GM21786 (cell line): ENCODE data around the gene ANXA4.

Experiments used
- ATAC-seq: cut with Tn5 transposase; IDR thresholded peaks from one replicate; pipeline ENCODE4 v1.9.1; 2021; ENCODE audit not compliant: unreplicated experiment

The ANXA4 gene

DNA sequence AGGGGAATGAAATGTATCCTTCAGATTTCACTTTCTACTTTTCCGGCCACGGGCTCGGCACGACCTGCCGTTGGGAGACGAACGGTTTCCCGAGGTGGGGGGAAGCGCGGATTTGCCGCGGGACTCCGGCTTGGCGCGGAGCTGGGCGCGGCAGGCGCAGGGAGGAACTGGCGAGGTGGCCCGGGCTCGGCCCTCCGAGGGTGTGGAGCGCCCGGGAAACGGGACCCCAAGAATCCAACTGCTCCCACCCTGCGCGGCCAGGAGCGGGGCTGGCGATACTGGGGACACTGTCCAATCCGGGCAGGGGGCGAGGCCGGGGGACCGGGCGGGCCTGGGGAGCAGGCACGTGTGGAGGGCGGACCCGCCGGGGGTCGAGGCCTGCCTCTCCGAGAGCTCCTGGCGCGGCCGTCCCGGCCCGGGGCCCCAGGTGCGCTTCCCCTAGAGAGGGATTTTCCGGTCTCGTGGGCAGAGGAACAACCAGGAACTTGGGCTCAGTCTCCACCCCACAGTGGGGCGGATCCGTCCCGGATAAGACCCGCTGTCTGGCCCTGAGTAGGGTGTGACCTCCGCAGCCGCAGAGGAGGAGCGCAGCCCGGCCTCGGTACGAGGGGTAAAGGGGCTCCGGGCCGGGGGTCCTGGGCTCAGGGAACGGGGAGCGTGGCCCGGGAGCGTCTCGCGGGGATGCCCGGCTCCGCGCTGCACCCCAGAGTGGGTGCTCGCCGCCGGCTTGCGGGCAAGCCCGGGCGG lies at the start of gene ANXA4:
Gene ANXA4 (plus strand): TSS at position 560 of the 747 bp plus-strand sequence. CDS start 39,432 bp downstream, outside the sequence.
- ATAC-seq, result peak; percentile 77

DNA sequence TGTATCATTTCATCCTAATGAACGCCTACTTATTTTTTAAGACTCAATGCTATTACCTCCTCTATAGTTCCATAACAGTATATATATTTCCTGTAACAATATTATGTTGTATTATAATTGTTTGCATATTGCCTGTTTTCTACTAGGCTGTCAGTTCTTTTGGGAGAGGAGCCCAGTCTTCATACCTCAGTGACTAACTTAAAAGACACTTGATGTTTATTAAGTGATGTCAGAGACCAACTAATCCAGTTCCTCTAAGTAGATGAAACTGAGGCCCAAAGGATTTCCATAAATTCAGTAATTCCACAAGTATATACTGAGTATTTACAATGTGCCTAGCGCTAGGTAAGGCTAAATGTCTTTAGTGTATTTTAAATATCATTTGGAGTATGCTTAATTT lies 49.5 kb upstream of the ANXA4 start:
- ATAC-seq, result no peak

DNA sequence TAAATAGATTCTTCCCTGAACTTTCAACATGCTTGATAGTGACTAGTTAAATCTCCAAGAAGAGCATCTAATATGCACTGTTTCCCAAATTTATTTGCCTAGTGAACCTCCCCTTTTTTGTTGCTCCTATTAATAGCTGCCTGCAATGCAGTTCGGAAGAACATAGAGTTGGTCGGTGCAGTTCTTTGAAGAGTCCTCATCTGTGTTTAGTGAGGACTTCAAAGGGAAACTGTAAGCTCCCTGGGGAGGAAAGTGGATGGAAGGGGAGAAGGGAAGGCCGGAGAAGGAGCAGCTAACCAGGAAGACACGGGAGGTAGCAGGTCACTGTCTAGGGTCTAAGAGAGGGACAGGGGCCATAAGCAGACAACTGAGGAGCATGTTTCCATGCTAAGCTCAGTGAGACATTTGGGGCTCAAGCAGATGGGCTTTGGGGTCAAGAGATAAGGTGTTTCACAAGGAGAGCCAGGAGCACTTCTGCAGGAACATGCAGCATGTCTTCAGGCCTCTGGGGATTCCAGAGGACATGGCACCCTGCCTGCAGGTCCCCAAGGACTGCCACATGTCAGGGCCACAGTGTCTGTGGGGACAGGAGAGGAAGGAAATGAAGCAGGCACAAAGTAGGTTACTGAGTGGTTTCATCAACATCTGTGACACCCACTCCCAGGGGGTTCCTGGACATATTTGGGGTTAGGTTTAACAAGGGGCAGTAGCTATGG lies 48.7 kb upstream of the ANXA4 start:
- ATAC-seq, result peak; percentile 71

DNA sequence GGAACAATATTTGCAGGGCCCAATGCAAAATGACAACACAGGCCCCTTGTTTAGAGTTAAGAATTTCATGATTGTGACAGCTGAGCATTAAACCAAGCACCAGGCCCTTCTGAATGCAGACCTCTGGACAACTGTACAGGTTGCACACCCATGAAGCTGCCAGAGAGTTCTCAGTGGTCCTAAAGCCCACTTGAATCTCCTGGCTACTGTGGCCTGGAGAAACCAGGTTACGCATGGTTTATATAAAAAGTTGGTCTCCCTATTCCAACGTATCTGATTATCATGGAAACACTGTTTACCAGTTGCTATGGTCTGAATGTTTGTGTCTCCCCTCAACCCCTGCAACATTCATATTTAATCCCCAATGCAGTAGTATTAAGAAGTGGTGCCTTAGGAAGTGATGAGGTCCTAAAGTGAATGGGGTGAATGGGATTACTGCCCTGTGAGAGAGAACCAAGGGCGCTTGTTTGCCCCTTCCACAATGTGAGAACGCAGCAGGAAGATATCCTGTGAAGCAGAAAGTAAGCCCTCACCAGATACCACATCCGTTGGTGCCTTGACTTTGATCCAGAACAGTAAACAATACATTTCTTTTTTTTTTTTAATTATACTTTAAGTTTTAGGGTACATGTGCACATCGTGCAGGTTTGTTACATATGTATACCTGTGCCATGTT lies 48.0 kb upstream of the ANXA4 start:
- no peak for ATAC-seq

DNA sequence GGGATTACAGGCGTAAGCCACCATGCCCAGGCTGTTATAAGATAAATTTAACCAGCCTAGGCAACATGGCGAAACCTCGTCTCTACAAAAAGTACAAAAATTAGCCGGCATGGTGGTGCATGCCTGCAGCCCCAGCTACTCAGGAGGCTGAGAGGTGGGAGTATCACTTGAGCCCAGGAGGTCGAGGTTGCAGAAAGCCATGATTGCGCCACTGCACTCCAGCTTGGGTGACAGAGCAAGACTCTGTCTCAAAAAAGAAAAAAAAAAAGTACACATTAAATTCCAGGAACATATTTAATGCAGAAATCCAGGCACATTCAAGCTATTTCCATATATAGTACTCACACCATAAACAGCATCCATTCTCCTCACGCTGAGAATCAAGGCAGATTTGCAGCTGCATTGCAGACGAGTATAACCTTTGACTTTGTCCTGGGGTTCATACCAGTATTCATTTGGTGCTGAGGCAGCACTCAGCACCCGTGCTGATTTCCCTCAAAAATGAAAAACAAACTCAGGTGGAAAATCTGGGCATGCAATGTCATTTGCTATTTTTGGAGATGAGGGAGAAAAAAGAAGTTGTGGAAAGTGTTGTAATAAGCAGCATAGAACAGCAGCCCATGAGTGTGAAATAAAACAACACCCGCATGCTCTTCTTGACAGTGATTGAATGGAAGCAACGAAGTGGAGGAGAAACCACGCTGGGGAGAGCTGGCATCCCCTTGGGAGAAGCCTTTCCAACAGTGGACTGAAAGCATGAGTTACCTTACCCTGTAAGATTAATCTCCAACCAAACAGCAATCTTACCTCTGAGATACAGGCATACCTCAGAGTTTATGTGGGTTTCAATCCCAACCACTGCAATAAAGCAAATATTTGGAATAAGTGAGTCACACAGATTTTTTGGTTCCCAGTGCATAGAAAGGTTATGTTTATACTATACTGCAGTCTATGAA lies 46.8 kb upstream of the ANXA4 start:
- no peak for ATAC-seq

DNA sequence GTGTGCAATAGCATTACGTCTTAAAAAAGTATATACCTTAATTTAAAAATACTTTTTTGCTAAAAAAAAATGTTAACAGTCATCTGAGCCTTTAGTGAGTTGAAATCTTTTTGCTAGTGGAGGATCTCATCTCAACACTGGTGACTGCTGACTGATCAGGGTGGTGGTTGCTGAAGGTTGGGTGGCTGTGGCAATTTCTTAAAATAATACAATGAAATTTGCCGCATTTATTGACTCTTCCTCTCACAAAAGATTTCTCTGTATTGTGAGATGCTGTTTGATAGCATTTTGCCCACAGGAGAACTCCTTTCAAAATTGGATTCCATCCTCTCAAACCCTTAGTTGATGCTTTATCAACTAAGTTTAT lies 46.1 kb upstream of the ANXA4 start:
- no peak for ATAC-seq

DNA sequence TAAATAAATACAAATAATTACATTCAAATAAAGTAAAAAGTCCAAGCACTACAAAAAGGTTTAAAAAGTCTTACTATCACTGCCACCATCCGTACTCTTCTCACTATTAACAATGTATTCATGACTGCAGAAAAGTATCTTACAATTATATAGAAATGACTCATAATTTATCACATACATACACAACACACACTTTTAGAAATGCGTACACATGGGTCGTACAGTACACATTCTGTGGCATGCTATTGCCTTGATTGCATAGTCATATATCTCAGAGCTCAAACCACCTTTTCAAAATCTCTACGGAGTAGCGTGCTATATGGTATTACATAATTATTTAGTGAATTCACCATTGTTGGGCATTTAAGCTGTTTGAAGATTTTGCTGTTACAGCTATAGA lies 41.6 kb upstream of the ANXA4 start:
- no peak for ATAC-seq

DNA sequence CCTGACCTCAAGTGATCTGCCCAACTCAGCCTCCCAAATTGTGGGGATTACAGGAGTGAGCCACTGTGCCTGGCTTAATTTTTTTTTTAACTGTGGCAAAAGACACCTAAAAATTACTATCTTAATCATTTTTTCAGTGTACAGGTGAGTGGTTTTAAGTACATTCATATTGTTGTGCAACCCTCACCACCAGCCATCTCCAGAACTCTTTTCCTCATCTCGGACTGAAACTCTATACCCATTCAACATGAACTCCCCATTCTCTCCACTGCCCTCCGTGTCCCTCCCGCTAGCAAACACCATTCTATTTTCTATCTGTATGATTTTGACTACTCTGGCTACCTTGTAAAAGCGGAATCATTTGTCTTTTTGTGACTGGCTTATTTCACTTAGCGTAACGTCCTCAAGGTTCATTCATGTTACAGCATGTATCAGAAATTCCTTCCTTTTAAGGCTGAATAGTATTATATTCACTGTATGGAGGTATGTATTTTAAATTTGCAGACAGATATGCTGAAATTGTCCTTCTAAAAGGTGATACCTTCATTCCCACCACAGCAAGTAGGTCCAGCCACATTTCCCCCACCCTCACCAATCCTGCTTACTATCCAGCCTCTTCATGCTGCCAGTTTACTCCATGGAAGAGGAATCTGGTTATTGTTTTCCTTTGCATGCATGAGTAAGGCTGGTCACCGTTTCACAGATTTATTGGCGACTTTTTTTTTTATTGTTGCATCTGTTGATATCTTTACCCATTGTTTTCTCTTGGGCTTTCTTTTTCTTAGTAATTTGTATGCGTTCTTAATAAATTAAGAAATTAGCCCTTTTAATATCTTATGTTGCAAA lies 40.6 kb upstream of the ANXA4 start:
- ATAC-seq, result no peak

DNA sequence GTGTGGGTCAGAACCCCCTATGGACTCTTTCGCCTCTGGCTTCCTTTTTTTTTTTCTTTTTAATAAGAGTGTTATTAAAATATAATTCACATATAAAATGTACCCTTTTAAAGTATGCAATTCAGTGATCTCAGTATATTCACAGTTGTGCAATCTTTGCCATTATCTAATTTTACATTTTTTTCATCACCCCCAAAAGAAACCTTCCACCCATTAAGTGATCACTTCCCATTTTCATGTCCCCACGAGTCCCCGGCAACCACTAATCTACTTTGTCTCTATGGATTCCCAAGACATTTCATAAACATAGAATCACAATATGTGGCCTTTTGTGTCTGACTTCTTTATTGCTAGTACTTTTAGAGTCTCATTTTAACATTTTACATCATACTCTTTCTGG lies 38.7 kb upstream of the ANXA4 start:
- no peak for ATAC-seq

DNA sequence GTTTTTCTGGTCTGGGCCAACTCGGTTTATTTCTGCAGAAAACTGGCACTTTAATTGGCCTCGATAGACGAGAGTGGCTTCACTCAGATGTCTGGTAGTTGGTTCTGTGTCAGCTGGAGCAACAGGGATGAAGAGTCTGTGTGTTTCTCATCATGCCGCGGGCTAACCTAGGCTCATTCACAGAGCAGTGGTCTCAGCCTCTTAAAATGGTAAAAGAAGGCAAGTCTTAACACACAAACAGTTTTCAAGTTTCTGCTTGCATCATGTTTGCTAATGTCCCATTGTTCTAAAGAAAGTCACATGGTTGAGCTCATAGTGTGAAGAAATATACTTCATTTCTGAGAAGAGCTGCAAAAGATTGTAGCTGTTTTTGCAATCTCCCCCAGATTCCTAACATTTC lies 37.5 kb upstream of the ANXA4 start:
- no peak for ATAC-seq

DNA sequence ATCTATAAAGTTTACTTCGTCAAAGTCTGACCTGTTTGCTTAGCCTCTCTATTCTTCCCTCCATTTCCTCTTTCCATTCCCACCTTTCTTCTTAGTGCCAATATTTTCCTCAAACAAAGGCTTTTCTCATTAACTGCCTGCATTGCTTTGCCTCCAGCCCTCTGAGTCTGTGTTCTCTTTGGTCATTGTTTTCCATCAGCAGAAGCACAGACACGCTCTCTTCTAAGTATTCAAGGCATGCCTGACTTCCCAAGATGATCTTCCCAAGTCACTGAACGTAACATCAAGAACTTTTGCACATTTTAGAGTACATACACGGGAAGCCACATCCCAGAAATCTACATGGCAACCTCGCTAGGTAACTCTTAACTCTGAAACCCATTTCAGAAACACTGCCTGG lies 32.6 kb upstream of the ANXA4 start:
- ATAC-seq, result no peak

DNA sequence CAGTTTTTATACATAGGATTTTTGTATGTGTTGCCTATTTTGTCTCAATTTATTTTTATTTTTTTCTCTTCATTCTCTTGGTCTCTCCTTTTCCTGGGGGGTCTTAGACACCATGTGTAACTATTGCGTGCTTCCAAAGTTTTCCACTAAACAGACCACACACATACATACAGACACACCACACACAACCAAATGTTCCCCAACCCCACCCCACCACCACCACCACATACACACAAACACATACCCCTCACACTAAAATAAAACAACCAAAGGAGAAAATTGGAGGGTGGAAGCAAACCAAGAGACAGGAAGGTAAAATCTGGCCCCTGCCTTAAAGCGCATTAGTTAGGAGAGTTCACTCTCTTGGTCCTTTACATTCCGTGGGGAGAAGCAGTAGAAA lies 30.0 kb upstream of the ANXA4 start:
- ATAC-seq, result no peak

DNA sequence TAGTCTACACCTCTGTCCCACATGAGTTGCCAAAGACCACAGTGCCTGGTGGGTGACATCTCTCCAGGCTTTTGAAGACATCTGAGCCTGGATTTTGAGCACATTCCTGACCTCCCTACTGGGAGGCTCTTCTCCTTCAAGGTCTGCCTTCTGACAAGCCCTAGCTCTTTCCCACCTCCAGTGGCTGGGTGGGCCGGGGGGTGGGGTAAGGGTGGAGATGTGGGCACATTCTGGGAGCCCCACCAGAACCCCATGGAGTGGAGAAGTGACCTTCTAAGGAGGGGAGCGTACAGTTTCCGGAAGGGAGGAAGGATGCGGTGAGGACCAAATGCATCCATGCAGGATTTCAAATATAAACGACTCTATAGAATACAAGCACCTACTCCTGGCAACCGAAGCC lies 27.9 kb upstream of the ANXA4 start:
- ATAC-seq, result no peak

DNA sequence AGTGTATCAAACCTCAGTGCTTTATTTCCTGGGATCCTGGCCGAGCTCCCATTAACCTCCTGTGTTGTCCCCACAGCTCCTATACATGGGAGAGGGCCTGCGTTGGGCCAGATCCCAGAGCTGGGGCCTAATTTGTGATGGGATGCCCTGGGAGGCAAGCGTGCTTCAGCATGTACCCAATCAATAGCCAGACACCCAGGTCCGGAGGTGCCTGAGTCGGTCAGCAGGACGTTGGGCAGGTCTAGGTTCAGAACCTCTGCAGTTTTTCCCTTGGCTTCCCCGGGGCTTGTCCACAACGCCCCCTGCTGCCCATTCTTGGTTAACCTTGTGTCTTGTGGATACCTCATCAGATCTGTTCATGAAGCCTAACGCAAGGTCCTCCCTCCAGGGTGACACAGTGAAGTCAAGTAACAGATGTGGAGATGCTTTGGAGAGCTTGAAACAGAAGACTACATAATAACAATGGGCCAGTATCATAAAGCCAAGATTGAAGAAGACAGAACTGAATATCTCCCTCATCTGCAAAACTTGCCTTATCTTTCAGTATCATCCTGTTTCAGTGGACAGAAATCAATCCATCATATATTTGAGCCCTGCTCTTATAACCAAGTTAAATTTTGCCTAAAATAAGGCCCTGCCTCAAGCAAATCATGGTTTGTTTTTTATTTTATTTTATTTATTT lies 27.3 kb upstream of the ANXA4 start:
- ATAC-seq, result peak; percentile 69

DNA sequence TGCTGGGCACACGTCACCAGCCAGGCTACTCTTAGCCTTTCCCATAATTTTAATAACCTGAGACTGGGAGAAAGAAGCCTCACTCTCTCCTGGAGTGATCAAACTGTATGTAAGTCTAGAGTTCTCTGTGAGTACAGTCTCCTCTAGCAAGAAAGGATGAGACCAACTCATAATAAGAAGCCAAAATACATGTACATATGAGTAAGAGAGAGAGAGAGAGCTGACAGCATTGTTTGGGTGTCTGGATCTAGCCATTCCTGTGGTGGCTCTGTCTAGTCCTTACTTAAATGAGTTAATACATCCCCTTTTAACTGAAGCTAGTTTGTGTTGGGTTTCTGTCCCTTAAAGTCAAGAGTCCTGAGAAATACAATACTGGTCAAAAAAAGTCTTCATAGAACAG lies 26.0 kb upstream of the ANXA4 start:
- no peak for ATAC-seq

DNA sequence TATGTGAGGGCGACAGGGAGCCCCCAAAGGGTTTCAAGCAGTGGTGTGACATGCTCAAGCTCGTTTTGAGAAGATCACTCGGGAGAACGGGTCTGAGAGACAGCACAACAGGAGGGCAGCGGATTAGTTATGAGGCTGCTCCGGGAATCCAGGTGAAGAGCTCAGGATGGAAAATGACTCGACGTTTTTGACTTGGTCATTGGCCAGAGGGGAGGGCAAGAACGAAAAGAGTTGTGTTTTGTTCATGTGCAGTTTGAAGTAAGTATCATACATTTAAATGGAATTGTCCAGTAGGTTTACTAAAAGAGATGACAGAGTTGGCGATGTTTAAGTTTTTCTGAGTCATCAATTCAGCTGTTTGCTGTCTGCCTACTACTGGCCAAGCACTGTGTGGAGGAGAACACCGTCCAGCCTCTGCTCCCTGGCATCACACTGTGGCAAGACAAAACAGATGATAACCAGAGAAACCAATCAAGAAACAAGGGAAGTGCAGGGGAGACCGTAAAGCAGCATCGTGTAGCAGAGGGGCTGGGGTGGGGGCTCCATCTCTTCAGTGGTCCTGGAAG lies 25.3 kb upstream of the ANXA4 start:
- no peak for ATAC-seq

DNA sequence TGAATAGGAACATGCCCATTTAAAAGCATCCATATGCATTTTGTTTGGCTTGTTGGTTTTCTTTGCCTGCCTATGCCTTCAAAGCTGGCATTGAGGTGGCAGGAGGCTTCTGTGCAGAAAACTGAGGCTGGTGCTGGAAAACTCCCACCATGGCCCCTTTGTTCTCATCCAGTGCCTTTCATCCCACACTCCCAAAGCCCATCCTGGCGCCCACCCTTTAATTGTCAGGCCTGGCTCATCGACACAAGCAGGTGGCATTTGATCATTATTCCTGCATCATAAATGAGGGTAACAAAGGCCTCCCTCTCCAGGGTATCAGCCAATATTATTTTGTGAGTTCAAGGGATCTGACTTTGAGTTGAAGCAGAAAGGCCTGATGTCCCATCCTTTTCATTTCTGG lies 24.7 kb upstream of the ANXA4 start:
- ATAC-seq, result no peak

DNA sequence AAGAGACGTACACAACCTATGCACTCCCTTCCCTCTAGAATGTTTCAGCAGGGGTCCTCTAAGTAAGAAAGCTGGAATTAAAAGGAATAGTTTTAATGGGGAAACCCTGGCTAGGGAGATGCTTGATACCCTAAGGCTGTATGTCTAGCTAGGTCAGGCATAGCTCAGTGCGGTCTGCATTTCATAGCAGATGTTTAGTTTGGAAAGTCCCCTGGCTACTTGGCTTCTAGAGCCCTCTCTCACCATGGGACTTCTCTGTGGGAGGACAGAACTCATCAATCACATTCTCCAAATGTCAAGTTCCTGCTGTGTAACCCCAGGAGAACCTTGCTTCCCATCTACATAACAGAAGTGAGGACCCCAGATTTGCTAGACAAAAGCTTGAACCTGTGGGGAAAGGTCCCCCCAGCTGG lies 24.1 kb upstream of the ANXA4 start:
- no peak for ATAC-seq

DNA sequence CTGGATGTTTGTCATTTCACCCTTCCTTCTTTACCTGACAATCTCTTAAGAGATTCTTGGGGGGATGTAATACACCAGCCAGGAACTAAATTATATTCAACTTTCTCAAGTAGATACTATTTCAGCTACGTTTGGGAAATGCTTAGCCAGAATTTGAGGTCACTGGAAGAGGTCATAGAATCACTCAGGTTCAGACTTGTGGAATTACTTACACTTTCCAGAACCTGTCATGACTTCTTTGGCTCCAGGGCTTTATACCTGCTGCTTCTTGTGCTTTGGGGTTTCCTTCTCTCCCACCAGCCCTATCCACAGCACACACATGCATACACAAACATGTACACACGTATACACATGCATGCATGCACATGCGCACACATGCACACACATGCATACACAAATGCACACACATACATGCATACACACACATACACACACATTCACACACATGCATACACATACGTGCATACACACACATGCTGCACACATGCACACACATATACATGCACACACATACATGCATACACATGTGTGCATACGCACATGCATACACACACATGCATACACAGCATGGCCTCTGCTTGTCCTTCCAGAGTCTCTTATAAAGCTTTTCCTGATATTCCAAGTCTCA lies 23.5 kb upstream of the ANXA4 start:
- no peak for ATAC-seq
